CD14-positive monocyte (primary cell): ENCODE data around the gene MAPRE2. TPM values are rescaled to one million over a fixed set of nuclear protein-coding genes. Genes with fewer than 3 reads are reported as not detected.
"Not testable (repeated sequence)": the region's sequence is repeated elsewhere in the genome, so short reads cannot be mapped to it uniquely, and the experiment has no call there.

Experiments used
- DNase-seq, 3 donors: peaks; one replicate each; pipeline ENCODE4 v3.0.0-alpha.2; 2011 to 2022
- H2AFZ ChIP-seq: 2 replicates; pipeline ENCODE4 v1.6.0; 2012; ENCODE audit warnings: mild to moderate bottlenecking, low read depth, low read length, inconsistent platforms; ENCODE audit not compliant: insufficient read depth, poor library complexity, severe bottlenecking
- H3K27ac ChIP-seq, 2 donors: 1 replicate in 1 of 2; 2 replicates in 1 of 2; pipeline ENCODE4 v1.5.1; 2012 to 2013; ENCODE audit warnings: low read length in 2 of 2, control low read depth in 1 of 2, inconsistent platforms in 1 of 2, low read depth in 1 of 2, mild to moderate bottlenecking in 1 of 2
- H3K27me3 ChIP-seq, 2 donors: one replicate each; pipeline versions ENCODE4 v1.6.0 to v1.6.1; 2011 to 2013; ENCODE audit warnings: low read length in 2 of 2; ENCODE audit not compliant: control insufficient read depth in 2 of 2, insufficient read depth in 2 of 2
- H3K36me3 ChIP-seq, 2 donors: replicated peaks in 1 of 2; 1 replicate in 1 of 2; 2 replicates in 1 of 2; pipeline versions ENCODE4 v1.5.1 to v1.6.1; 2012 to 2013; ENCODE audit warnings: low read length in 2 of 2, control low read depth in 1 of 2, inconsistent platforms in 1 of 2, mild to moderate bottlenecking in 1 of 2; ENCODE audit not compliant: insufficient read depth in 2 of 2, control insufficient read depth in 1 of 2
- H3K4me1 ChIP-seq, 2 donors: 1 replicate in 1 of 2; 2 replicates in 1 of 2; pipeline versions ENCODE4 v1.5.1 to v1.6.1; 2012 to 2013; ENCODE audit warnings: low read length in 2 of 2, control low read depth in 1 of 2, inconsistent platforms in 1 of 2, mild to moderate bottlenecking in 1 of 2, moderate library complexity in 1 of 2; ENCODE audit not compliant: insufficient read depth in 2 of 2, control insufficient read depth in 1 of 2
- H3K4me2 ChIP-seq: replicated peaks from 2 replicates; pipeline ENCODE3; 2012; ENCODE audit warnings: low read length, moderate library complexity, mild to moderate bottlenecking; ENCODE audit not compliant: poor library complexity, severe bottlenecking; ENCODE audit errors: extremely low read depth
- H3K4me3 ChIP-seq, 3 experiments: fragments of 200-600 bp in 1 of 3; sonication (generic) in 1 of 3; replicated peaks in 1 of 3; 1 replicate in 2 of 3; 2 replicates in 1 of 3; pipeline ENCODE4 v1.5.1; 2011 to 2013; ENCODE audit warnings: low read length in 3 of 3, mild to moderate bottlenecking in 3 of 3, control low read depth in 2 of 3, low read depth in 2 of 3, inconsistent platforms in 1 of 3, moderate library complexity in 1 of 3
- H3K79me2 ChIP-seq: 2 replicates; pipeline ENCODE4 v1.6.0; 2012; ENCODE audit warnings: mild to moderate bottlenecking, control low read depth, inconsistent platforms, low read length, moderate library complexity; ENCODE audit not compliant: insufficient read depth
- H3K9ac ChIP-seq: 2 replicates; pipeline ENCODE4 v1.6.0; 2017; ENCODE audit warnings: low read length, mild to moderate bottlenecking; ENCODE audit not compliant: insufficient read depth, poor library complexity, severe bottlenecking
- H3K9me3 ChIP-seq, 2 donors: replicated peaks in 1 of 2; 1 replicate in 1 of 2; 2 replicates in 1 of 2; pipeline versions ENCODE4 v1.5.1 to v1.6.1; 2012 to 2013; ENCODE audit warnings: low read length in 2 of 2, control low read depth in 1 of 2; ENCODE audit not compliant: control insufficient read depth in 1 of 2, insufficient read depth in 1 of 2
- H4K20me1 ChIP-seq: 2 replicates; pipeline ENCODE4 v1.6.0; 2012; ENCODE audit warnings: mild to moderate bottlenecking, low read length, control low read depth, moderate library complexity; ENCODE audit not compliant: insufficient read depth
- H3K27ac Mint-ChIP-seq, 7 donors: one replicate each; pipeline ENCODE4 v1.8.0; 2020; ENCODE audit warnings: mild to moderate bottlenecking in 7 of 7, mixed read lengths in 7 of 7, moderate library complexity in 6 of 7, inconsistent platforms in 2 of 7
- H3K27me3 Mint-ChIP-seq, 3 donors: one replicate each; pipeline ENCODE4 v1.8.0; 2021 to 2022; ENCODE audit warnings: low read depth in 3 of 3, mild to moderate bottlenecking in 3 of 3, mixed read lengths in 3 of 3, moderate library complexity in 3 of 3, inconsistent platforms in 1 of 3
- H3K36me3 Mint-ChIP-seq, 2 donors: one replicate each; pipeline ENCODE4 v1.8.0; 2020; ENCODE audit warnings: mixed read lengths in 2 of 2, inconsistent platforms in 1 of 2, mild to moderate bottlenecking in 1 of 2
- H3K4me1 Mint-ChIP-seq: one replicate; pipeline ENCODE4 v1.8.0; 2020; ENCODE audit warnings: mild to moderate bottlenecking, mixed read lengths
- H3K4me3 Mint-ChIP-seq, 2 donors: one replicate each; pipeline ENCODE4 v1.8.0; 2020; ENCODE audit warnings: mild to moderate bottlenecking in 2 of 2, mixed read lengths in 2 of 2, moderate library complexity in 1 of 2
- H3K9me3 Mint-ChIP-seq, 7 donors: one replicate each; pipeline ENCODE4 v1.8.0; 2020 to 2022; ENCODE audit warnings: mixed read lengths in 7 of 7, mild to moderate bottlenecking in 6 of 7, moderate library complexity in 6 of 7, inconsistent platforms in 2 of 7
- CTCF ChIP-seq: fragments of 200-600 bp; IDR thresholded peaks from one replicate; pipeline ENCODE4 v1.8.0; 2022; ENCODE audit warnings: antibody characterized with exemption, mild to moderate bottlenecking
- WGBS: methylation state at CpG from one replicate; pipeline ENCODE4 v1.1.5; 2013; ENCODE audit warnings: missing lambda C conversion rate; ENCODE audit not compliant: insufficient coverage; 5-methylcytosine and 5-hydroxymethylcytosine counted together
- intact Hi-C, 2 donors: fragments of 100-400 bp; cut with micrococcal nuclease; formaldehyde crosslinking; loops; one replicate each; pipeline versions ENCODE4 v1.15.0 to v1.15.1; 2023
- polyA plus RNA-seq, 3 donors: library from polyadenylated mRNA; depleted of rRNA in 1 of 3; unstranded in 2 of 3; stranded (reverse) in 1 of 3; fragments of 300-500 nt in 2 of 3; fragments of >200 nt in 1 of 3; fragmentation: Illumina TruSeq in 2 of 3; gene quantifications; 1 replicate in 2 of 3; 2 replicates in 1 of 3; pipeline ENCODE4 v1.2.3, GENCODE V29; 2012 to 2021

The MAPRE2 gene
- polyA plus RNA-seq, 3 donors = 22.0 to 48.1 (median 37.1) TPM

GRCh38 chr18:35107216-35107615 is 66.0 kb downstream of the MAPRE2 start:
- Histone ChIP-seq H3K27me3 (no peaks in the 10 kb centered on the region), H3K36me3 (peaks cover 8 to 20% of the 10 kb centered on the region in 2 donors), H3K4me2 (no peak overlapping the region), H2AFZ (no peak overlapping the region), H3K4me1 (no peaks in the 10 kb centered on the region), H3K27ac (no peak overlapping the region), H4K20me1 (peaks cover 5% of the 10 kb centered on the region), H3K9me3 (no peaks in the 10 kb centered on the region), H3K4me3 (no peak overlapping the region), H3K79me2 (peaks cover 3% of the 10 kb centered on the region), H3K9ac (no peak overlapping the region)
- H3K9me3 Mint-ChIP-seq = peaks cover 0 to 8% (median 5%) of the 10 kb centered on the region in 7 donors
- peaks cover 18 to 23% of the 10 kb centered on the region in 2 donors for H3K36me3 Mint-ChIP-seq
- no peaks in the 10 kb centered on the region for H3K27me3 Mint-ChIP-seq
- H3K4me3 Mint-ChIP-seq = no peak overlapping the region
- intact Hi-C loops = no loop called here
- TF ChIP-seq CTCF = no peak
- DNase-seq = no peak
- H3K27ac Mint-ChIP-seq = no peak overlapping the region
- H3K4me1 Mint-ChIP-seq = peaks cover 8% of the 10 kb centered on the region

GRCh38 chr18:35108088-35108487 is 66.9 kb downstream of the MAPRE2 start:
- H3K27ac ChIP-seq, H3K27me3 Mint-ChIP-seq, H3K27me3 ChIP-seq, H3K9ac ChIP-seq, H4K20me1 ChIP-seq, H3K4me1 Mint-ChIP-seq, intact Hi-C loops, DNase-seq, H3K4me2 ChIP-seq, H3K4me1 ChIP-seq, H3K9me3 ChIP-seq, H3K4me3 ChIP-seq, H3K4me3 Mint-ChIP-seq, H2AFZ ChIP-seq, H3K79me2 ChIP-seq, H3K9me3 Mint-ChIP-seq: not testable (repeated sequence)
- peaks cover 3 to 14% of the 10 kb centered on the region in 2 donors for H3K36me3 ChIP-seq
- peaks cover 13 to 19% of the 10 kb centered on the region in 2 donors for H3K36me3 Mint-ChIP-seq
- WGBS = no CpG with 5 or more reads among the region's 1 CpG
- H3K27ac Mint-ChIP-seq = peak overlapping the region in 1 of 7 donors; percentile 15
